SH-SY5Y (cell line): ENCODE data around the gene ZBBX.

ENCODE experiments used
- GATA2 ChIP-seq: IDR thresholded peaks from 2 replicates; pipeline ENCODE4 v1.6.1; 2011; ENCODE audit warnings: mild to moderate bottlenecking, low read depth, low read length
- GATA3 ChIP-seq: IDR thresholded peaks from 2 replicates; pipeline ENCODE4 v1.6.1; 2011; ENCODE audit warnings: low read depth, mild to moderate bottlenecking, low read length, moderate library complexity

- TF ChIP-seq GATA2: no peak
- TF ChIP-seq GATA3: no peak
Observed at GRCh38 chr3:167241048-167241845, 138.8 kb downstream of the ZBBX start.
